HCT116 (cell line): ENCODE measurements around the gene IL1RAP.

Source experiments
- CEBPB ChIP-seq: IDR thresholded peaks from 2 replicates; pipeline ENCODE4 v1.6.1; 2012; ENCODE audit warnings: low read depth
- EGR1 ChIP-seq: IDR thresholded peaks from 2 replicates; pipeline ENCODE4 v1.6.1; 2012; ENCODE audit warnings: low read depth
- EZH2 ChIP-seq: fragments of 200-600 bp; sonication (generic); IDR thresholded peaks from 2 replicates; pipeline ENCODE4 v1.6.1; 2017; ENCODE audit warnings: antibody characterized with exemption, mixed run types
- JUND ChIP-seq: IDR thresholded peaks from 2 replicates; pipeline ENCODE4 v1.6.1; 2012
- POLR2A ChIP-seq: IDR thresholded peaks from 2 replicates; pipeline ENCODE4 v1.7.0; 2011; ENCODE audit warnings: borderline replicate concordance; ENCODE audit not compliant: insufficient read depth, insufficient read length; ENCODE audit errors: extremely low read depth
- POLR2AphosphoS5 ChIP-seq: IDR thresholded peaks from 2 replicates; pipeline ENCODE4 v1.6.1; 2011; ENCODE audit warnings: mild to moderate bottlenecking, low read depth, low read length, moderate library complexity
- SIN3A ChIP-seq: IDR thresholded peaks from 2 replicates; pipeline ENCODE4 v1.6.1; 2012; ENCODE audit warnings: low read depth
- SP1 ChIP-seq: IDR thresholded peaks from 2 replicates; pipeline ENCODE4 v1.6.1; 2012; ENCODE audit warnings: low read depth
- TF ChIP-seq, protein P1 (sequence below), 3 experiments: fragments of 200-600 bp in 1 of 3; sonication (generic) in 1 of 3; IDR thresholded peaks in 2 of 3; conservative IDR thresholded peaks in 1 of 3; 2 replicates each; pipeline ENCODE4 v1.5.1; 2012 to 2017; ENCODE audit warnings: low read depth in 2 of 3, low read length in 2 of 3, antibody characterized with exemption in 1 of 3, borderline replicate concordance in 1 of 3, control low read depth in 1 of 3, mild to moderate bottlenecking in 1 of 3, mixed read lengths in 1 of 3, mixed run types in 1 of 3, moderate library complexity in 1 of 3; ENCODE audit not compliant: insufficient read depth in 1 of 3

DNA sequence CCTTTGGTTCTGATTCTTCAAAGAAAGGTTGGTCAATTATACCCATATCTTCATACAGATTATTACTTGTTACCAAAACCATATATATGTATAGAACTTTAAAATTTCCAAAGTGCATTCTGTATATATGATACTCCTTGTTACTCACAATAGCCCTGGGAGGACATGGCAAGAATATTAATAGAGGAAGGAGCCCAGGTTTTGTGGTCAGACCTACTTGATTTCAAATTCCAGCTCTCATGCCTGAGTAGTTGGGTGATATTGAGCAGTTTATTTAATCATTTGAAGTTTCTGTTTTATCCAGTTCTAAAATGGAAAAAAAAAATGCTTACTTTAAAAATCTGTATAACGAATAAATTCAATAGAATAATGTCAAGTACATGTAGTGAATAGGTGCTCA, 2.5 kb downstream of the IL1RAP start:
- TF ChIP-seq SIN3A (no peak), JUND (no peak), POLR2AphosphoS5 (no peak), POLR2A (no peak), EZH2 (no peak), SP1 (no peak), CEBPB (no peak), EGR1 (no peak)
- TF ChIP-seq, protein P1, sequence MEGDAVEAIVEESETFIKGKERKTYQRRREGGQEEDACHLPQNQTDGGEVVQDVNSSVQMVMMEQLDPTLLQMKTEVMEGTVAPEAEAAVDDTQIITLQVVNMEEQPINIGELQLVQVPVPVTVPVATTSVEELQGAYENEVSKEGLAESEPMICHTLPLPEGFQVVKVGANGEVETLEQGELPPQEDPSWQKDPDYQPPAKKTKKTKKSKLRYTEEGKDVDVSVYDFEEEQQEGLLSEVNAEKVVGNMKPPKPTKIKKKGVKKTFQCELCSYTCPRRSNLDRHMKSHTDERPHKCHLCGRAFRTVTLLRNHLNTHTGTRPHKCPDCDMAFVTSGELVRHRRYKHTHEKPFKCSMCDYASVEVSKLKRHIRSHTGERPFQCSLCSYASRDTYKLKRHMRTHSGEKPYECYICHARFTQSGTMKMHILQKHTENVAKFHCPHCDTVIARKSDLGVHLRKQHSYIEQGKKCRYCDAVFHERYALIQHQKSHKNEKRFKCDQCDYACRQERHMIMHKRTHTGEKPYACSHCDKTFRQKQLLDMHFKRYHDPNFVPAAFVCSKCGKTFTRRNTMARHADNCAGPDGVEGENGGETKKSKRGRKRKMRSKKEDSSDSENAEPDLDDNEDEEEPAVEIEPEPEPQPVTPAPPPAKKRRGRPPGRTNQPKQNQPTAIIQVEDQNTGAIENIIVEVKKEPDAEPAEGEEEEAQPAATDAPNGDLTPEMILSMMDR (IDR thresholded peaks at IDR 0.05 in 2 of 3, conservative IDR thresholded peaks at IDR 0.05 in 1 of 3; ENCODE audit: borderline replicate concordance in 1 of 3, insufficient read depth in 1 of 3, low read depth in 2 of 3, low read length in 2 of 3) = no peak
